NCI-H510A (cell line): ENCODE results near the gene SCARF2.

Experiments
- DNase-seq: peaks from one replicate; lab custom pipeline; 2025; lab: John Stamatoyannopoulos, UW

Gene SCARF2

GRCh38 chr22:20440637-20441591, 3.3 kb upstream of the SCARF2 start:
- no peak for DNase-seq

- no peak for DNase-seq
Measured at GRCh38 chr22:20439928-20440575, 2.4 kb upstream of the SCARF2 start.

- DNase-seq = no peak
Measured at GRCh38 chr22:20439556-20439927, 1.9 kb upstream of the SCARF2 start.

GRCh38 chr22:20438678-20439492, 1.3 kb upstream of the SCARF2 start:
- DNase-seq = no peak

- DNase-seq = no peak
Measured at GRCh38 chr22:20438427-20438677, 727 bp upstream of the SCARF2 start.

GRCh38 chr22:20436768-20437612, 635 bp downstream of the SCARF2 start:
- DNase-seq = no peak

- DNase-seq = no peak
Measured at GRCh38 chr22:20436307-20436767, 1.3 kb downstream of the SCARF2 start.

- DNase-seq = no peak
Measured at GRCh38 chr22:20435436-20436306, 2.0 kb downstream of the SCARF2 start.

GRCh38 chr22:20434773-20435172, 2.9 kb downstream of the SCARF2 start:
- no peak for DNase-seq

GRCh38 chr22:20434264-20434751, 3.3 kb downstream of the SCARF2 start:
- DNase-seq = no peak

GRCh38 chr22:20433686-20434241, 3.9 kb downstream of the SCARF2 start:
- no peak for DNase-seq

- no peak for DNase-seq
Measured at GRCh38 chr22:20433191-20433590, 4.4 kb downstream of the SCARF2 start.

- no peak for DNase-seq
Measured at GRCh38 chr22:20432244-20432686, 5.4 kb downstream of the SCARF2 start.

- no peak for DNase-seq
Measured at GRCh38 chr22:20431511-20432192, 6.0 kb downstream of the SCARF2 start.

GRCh38 chr22:20430720-20431510, 6.7 kb downstream of the SCARF2 start:
- DNase-seq = no peak

- DNase-seq = no peak
Measured at GRCh38 chr22:20430101-20430719, 7.4 kb downstream of the SCARF2 start.

- no peak for DNase-seq
Measured at GRCh38 chr22:20429254-20430100, 8.1 kb downstream of the SCARF2 start.
